HG03520 (cell line): ENCODE data around the gene RBM15.

Experiments
- ATAC-seq: cut with Tn5 transposase; IDR thresholded peaks from one replicate; pipeline ENCODE4 v1.9.1; 2021; ENCODE audit warnings: mild to moderate bottlenecking, moderate library complexity; ENCODE audit not compliant: unreplicated experiment

The RBM15 gene, protein sequence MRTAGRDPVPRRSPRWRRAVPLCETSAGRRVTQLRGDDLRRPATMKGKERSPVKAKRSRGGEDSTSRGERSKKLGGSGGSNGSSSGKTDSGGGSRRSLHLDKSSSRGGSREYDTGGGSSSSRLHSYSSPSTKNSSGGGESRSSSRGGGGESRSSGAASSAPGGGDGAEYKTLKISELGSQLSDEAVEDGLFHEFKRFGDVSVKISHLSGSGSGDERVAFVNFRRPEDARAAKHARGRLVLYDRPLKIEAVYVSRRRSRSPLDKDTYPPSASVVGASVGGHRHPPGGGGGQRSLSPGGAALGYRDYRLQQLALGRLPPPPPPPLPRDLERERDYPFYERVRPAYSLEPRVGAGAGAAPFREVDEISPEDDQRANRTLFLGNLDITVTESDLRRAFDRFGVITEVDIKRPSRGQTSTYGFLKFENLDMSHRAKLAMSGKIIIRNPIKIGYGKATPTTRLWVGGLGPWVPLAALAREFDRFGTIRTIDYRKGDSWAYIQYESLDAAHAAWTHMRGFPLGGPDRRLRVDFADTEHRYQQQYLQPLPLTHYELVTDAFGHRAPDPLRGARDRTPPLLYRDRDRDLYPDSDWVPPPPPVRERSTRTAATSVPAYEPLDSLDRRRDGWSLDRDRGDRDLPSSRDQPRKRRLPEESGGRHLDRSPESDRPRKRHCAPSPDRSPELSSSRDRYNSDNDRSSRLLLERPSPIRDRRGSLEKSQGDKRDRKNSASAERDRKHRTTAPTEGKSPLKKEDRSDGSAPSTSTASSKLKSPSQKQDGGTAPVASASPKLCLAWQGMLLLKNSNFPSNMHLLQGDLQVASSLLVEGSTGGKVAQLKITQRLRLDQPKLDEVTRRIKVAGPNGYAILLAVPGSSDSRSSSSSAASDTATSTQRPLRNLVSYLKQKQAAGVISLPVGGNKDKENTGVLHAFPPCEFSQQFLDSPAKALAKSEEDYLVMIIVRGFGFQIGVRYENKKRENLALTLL

GRCh38 chr1:110338886-110339406 is at the start of gene RBM15:
Gene RBM15 (plus strand): TSS chr1:110339377. CDS start chr1:110339406, 29 bp downstream.
- peak; percentile 65 for ATAC-seq

- no peak for ATAC-seq
Measured at GRCh38 chr1:110291241-110292030, 47.7 kb upstream of the RBM15 start.

GRCh38 chr1:110292031-110292741 is 47.0 kb upstream of the RBM15 start:
- no peak for ATAC-seq

- ATAC-seq: no peak
Measured at GRCh38 chr1:110293601-110294104, 45.5 kb upstream of the RBM15 start.

GRCh38 chr1:110294308-110294707 is 44.9 kb upstream of the RBM15 start:
- no peak for ATAC-seq

DNA sequence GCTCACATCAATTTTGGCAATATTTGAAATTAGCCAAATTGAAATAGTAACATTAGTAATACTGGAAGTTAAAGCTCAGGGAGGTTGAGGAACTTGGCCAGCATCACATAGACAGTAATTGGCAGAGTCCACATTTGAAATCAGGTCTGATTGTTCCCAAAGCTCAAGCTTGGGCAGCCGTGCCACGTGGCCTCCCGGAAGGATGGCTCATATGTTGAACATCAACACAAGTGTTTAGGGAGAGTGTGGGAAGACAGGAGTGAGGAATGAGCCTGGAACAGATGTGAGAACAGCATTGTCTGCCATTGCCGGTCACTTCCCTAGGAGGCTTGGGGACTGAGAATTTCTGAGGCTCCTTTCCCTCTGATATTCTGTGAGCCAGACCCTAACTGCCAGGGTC is 40.2 kb upstream of the RBM15 start:
- ATAC-seq: no peak

GRCh38 chr1:110300412-110301085 is 38.6 kb upstream of the RBM15 start:
- ATAC-seq: no peak

DNA sequence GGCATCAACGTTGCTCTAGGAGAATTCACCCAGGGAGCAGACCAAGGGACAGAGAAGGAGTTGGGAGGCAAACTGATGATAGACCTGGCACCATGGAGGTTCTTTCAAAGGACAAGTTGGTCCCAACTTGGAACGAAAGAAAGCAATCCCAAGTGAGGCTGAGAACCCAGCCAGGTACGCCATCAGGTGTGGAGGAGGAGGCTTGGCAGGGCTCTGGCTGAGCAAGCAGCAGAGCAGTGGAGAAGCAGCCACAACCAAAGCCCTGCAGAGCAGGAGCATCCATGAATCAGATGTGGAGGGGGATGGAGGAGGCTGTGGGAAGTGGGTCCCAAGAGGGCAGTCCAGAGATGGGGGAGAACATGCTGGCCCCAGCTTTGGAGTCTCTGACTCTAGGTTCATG is 36.3 kb upstream of the RBM15 start:
- no peak for ATAC-seq

DNA sequence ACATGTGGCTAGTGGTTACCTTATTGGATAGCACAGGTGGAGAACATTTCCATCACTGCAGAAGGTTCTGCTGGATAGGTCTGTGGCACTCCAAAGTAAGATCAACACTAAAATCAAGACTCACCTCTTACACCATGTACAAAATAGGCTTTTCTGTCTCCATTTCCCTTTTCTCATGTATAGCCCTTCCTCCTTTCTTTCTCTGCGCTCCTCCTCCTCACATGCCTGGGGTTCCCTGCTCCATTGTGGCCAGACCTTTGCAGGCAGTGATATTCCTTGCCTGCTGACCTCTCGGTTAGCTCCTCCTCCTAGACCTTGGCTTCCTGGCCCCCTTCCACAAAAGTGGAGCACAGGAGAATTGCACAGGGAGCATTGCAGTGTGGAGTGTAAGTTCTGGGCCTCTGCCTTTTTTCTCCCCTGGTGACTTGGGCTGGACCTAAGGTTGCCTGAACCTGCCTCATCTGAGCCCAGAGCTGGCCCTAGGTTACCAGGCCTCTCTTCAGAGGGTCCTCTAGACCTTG is 33.2 kb upstream of the RBM15 start:
- ATAC-seq: no peak

GRCh38 chr1:110307239-110307974 is 31.8 kb upstream of the RBM15 start:
- no peak for ATAC-seq

GRCh38 chr1:110308247-110308646 is 30.9 kb upstream of the RBM15 start:
- ATAC-seq: no peak

- no peak for ATAC-seq
Measured at GRCh38 chr1:110309139-110309538, 30.0 kb upstream of the RBM15 start.

DNA sequence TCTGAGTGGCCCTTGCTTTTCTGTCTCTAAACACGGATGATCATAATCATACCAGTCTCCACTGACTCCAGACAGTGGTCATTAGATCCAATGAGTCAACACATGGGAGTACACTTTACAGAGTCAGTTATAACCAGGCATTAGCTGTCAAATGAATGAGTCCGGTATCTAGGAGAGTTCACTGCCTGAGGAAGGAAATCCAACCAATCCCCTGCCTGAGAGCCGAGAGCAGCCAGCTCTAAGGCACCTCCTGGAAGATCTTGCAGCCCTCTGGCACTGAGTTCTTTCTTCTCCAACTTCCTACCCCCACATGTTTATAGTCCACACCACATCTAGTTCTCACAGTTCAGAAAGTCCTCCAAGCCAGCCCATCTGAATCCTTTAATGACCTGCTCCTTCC is 29.4 kb upstream of the RBM15 start:
- no peak for ATAC-seq

DNA sequence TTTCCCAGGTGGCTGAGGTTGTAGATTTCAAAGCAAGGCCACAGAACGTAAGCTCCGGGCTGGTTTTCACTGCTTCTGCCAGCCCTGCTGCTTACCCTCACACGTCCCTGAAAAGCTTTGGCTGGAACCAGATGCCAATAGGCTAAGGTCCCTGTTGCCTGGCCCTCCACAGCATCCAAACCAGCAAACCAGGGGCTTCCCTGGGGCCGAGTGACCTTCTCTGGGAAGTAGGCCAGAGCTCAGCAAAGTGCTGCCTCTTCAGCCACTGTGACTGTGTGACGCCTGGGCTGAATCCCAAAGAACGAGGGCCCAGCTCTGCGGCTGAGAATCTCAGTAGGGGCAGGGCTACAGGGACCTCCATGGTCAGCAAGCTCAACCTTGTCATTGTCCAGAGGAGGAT is 28.9 kb upstream of the RBM15 start:
- ATAC-seq: no peak

DNA sequence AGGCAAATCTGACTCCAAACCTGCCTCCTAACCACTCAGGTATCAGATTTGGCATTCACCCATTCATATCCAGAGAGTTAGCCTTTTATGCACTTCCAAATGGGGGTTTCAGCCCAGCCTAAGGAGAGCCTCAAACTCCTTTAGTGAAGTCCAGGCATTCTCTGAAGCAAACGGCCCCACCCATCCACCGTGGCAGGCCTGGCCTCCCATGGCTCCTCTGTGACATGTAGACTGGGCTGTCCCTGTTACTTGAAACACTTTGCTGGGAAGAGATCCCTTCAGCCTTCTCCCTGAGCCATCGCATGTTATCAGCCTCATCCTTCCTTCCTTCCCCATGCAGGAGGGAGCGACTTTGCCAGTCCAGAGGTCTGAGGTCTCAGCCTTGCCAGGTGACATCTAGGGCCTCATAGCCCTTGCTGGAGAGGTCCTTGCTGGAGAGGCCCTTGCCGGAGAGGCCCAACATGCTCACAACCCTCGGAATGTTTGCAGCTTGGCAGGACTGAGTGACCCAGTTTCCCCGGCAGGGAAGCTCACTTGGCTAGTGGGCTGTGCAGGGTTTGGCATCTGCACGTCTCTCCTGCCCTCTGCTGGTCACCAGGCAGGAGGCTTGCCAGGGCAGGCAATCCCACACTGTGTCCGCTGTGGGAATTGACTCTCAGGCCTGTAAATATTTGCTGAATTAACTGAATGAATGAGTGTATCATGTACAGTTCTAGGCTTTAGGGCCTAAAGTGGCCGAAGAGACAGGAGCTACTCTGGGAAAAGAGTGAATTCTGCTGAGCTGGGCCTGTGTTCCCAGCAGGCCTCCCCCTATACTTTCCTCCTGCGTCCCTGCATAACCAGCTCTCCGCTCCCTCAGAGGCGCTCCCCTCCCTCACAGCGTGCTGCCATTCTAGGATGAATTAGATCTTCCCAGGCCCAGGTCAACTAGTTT is 26.7 kb upstream of the RBM15 start:
- no peak for ATAC-seq

DNA sequence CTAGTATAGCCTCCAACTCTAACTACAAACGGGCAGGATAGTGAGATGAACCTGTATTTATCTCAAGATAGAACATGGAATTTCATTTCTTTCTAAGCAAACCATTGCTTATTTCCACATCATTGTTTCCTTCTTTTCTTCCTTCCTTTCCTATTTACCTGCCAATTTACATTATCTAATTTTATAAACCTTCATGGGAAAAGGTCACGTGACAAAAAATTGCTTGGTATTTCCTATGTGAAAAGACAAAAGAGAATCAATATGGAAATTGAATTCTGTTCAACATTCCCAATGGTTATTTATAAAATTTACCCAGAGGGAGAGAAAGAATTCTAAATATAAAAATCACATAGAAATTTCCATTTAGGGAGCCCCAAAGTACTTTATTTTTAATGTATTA is 22.4 kb upstream of the RBM15 start:
- no peak for ATAC-seq

- ATAC-seq: no peak
Measured at GRCh38 chr1:110318046-110318445, 21.1 kb upstream of the RBM15 start.
